KMS-11 (cell line): ENCODE results near the gene DPF3.

Experiments used
- H2AFZ ChIP-seq: fragments of 200-600 bp; sonication (generic); 2 replicates; pipeline ENCODE4 v1.6.1; 2016; ENCODE audit warnings: antibody characterized with exemption, mixed run types, low read depth
- H3K27ac ChIP-seq: fragments of 200-600 bp; sonication (generic); 2 replicates; pipeline ENCODE4 v1.6.1; 2016; ENCODE audit warnings: mild to moderate bottlenecking, mixed run types
- H3K27me3 ChIP-seq: fragments of 200-600 bp; sonication (generic); 2 replicates; pipeline ENCODE4 v1.6.1; 2017; ENCODE audit warnings: mild to moderate bottlenecking, low read depth, mixed run types, moderate library complexity; ENCODE audit not compliant: insufficient read depth
- H3K36me3 ChIP-seq: fragments of 200-600 bp; sonication (generic); 2 replicates; pipeline ENCODE4 v1.6.1; 2017; ENCODE audit warnings: mild to moderate bottlenecking, mixed run types; ENCODE audit not compliant: insufficient read depth
- H3K4me1 ChIP-seq: fragments of 200-600 bp; sonication (generic); 2 replicates; pipeline ENCODE4 v1.6.1; 2016; ENCODE audit warnings: mild to moderate bottlenecking, low read depth, mixed run types; ENCODE audit not compliant: poor library complexity, severe bottlenecking
- H3K4me2 ChIP-seq: fragments of 200-600 bp; sonication (generic); 2 replicates; pipeline ENCODE4 v1.7.0; 2016; ENCODE audit warnings: mild to moderate bottlenecking, mixed run types
- H3K4me3 ChIP-seq: fragments of 200-600 bp; sonication (generic); IDR thresholded peaks from 2 replicates; pipeline ENCODE4 v1.6.1; 2017; ENCODE audit warnings: low read depth, low read length, mixed read lengths; ENCODE audit not compliant: insufficient read depth
- H3K79me2 ChIP-seq: fragments of 200-600 bp; sonication (generic); 2 replicates; pipeline ENCODE4 v1.6.1; 2016; ENCODE audit warnings: low read depth, mixed run types; ENCODE audit not compliant: insufficient read depth
- H3K9ac ChIP-seq: fragments of 200-600 bp; sonication (generic); 2 replicates; pipeline ENCODE4 v1.6.1; 2016; ENCODE audit warnings: mild to moderate bottlenecking, mixed run types
- H4K20me1 ChIP-seq: fragments of 200-600 bp; sonication (generic); 2 replicates; pipeline ENCODE4 v1.6.1; 2016; ENCODE audit warnings: mild to moderate bottlenecking, mixed run types; ENCODE audit not compliant: insufficient read depth
- TF ChIP-seq, protein P1 (sequence below): fragments of 200-600 bp; sonication (generic); conservative IDR thresholded peaks from 2 replicates; pipeline ENCODE4 v1.6.1; 2017; ENCODE audit warnings: low read depth, mild to moderate bottlenecking, antibody characterized with exemption, low read length, moderate library complexity, mixed read lengths

DPF3 gene

GRCh38 chr14:72605921-72606220, 288.0 kb downstream of the DPF3 start:
- H3K4me2 ChIP-seq: no peak overlapping the region
- no peaks in the 10 kb centered on the region for H3K79me2 ChIP-seq
- TF ChIP-seq, protein P1, sequence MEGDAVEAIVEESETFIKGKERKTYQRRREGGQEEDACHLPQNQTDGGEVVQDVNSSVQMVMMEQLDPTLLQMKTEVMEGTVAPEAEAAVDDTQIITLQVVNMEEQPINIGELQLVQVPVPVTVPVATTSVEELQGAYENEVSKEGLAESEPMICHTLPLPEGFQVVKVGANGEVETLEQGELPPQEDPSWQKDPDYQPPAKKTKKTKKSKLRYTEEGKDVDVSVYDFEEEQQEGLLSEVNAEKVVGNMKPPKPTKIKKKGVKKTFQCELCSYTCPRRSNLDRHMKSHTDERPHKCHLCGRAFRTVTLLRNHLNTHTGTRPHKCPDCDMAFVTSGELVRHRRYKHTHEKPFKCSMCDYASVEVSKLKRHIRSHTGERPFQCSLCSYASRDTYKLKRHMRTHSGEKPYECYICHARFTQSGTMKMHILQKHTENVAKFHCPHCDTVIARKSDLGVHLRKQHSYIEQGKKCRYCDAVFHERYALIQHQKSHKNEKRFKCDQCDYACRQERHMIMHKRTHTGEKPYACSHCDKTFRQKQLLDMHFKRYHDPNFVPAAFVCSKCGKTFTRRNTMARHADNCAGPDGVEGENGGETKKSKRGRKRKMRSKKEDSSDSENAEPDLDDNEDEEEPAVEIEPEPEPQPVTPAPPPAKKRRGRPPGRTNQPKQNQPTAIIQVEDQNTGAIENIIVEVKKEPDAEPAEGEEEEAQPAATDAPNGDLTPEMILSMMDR: no peak
- no peak overlapping the region for H2AFZ ChIP-seq
- H3K4me3 ChIP-seq: no peak overlapping the region
- no peaks in the 10 kb centered on the region for H4K20me1 ChIP-seq
- H3K27me3 ChIP-seq: no peaks in the 10 kb centered on the region
- no peak overlapping the region for H3K27ac ChIP-seq
- H3K36me3 ChIP-seq: no peaks in the 10 kb centered on the region
- no peak overlapping the region for H3K9ac ChIP-seq
- H3K4me1 ChIP-seq: no peaks in the 10 kb centered on the region

DNA sequence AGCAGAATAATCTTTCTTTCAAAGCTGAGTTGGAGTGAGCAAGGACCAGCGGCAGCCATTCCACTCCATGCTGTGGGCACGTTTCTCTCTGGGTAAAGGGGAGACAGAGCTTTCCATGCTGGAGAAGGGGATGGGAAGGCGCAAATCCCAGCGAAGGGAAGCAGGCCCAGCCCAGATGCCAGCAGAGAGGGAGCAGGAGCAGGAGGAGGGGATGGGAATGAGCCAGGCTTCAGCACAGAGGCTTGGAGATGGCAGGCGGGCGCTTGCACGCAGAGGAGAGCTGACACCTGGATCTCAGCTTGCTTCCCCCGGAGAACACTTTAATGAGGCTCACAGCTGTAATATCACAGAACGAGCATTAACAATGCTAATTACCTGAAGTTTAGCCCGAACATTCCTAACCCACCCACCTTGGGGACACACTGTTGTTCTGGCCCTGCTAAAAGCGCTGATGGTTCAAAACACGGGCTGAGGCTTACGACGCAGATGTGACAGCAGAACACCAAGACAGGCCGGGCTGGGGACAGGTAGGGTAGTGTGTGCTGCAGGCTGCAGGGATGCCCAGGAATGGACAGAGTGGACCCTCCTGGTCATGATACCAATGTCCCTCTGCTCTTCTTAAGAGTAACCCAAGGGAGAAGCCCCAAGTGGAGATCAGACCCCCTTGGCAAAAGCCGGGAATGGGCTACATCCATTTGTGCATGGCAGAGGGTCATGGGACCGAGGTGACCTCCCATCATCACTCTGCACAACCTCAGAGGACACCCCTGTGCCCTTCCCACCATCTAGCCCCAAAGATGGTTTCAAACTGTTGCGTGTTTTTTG, 288.6 kb downstream of the DPF3 start:
- Histone ChIP-seq H4K20me1 (no peaks in the 10 kb centered on the region), H2AFZ (no peak overlapping the region), H3K27ac (no peak overlapping the region), H3K9ac (no peak overlapping the region), H3K4me2 (no peak overlapping the region), H3K27me3 (no peaks in the 10 kb centered on the region), H3K4me3 (no peak overlapping the region), H3K4me1 (no peaks in the 10 kb centered on the region), H3K36me3 (no peaks in the 10 kb centered on the region), H3K79me2 (no peaks in the 10 kb centered on the region)
- TF ChIP-seq, protein P1: no peak

- TF ChIP-seq, protein P1: no peak
- no peaks in the 10 kb centered on the region for H3K79me2 ChIP-seq
- H3K9ac ChIP-seq: no peak overlapping the region
- no peak overlapping the region for H3K27ac ChIP-seq
- no peak overlapping the region for H2AFZ ChIP-seq
- H3K4me1 ChIP-seq: no peaks in the 10 kb centered on the region
- H3K27me3 ChIP-seq: no peaks in the 10 kb centered on the region
- no peak overlapping the region for H3K4me3 ChIP-seq
- no peaks in the 10 kb centered on the region for H4K20me1 ChIP-seq
- no peaks in the 10 kb centered on the region for H3K36me3 ChIP-seq
- H3K4me2 ChIP-seq: no peak overlapping the region
Measured at GRCh38 chr14:72604133-72604532, 289.8 kb downstream of the DPF3 start.

GRCh38 chr14:72603639-72604038, 290.3 kb downstream of the DPF3 start:
- TF ChIP-seq, protein P1: no peak
- Histone ChIP-seq H3K9ac (no peak overlapping the region), H3K4me1 (no peaks in the 10 kb centered on the region), H4K20me1 (no peaks in the 10 kb centered on the region), H3K27ac (no peak overlapping the region), H3K79me2 (no peaks in the 10 kb centered on the region), H3K36me3 (no peaks in the 10 kb centered on the region), H3K4me2 (no peak overlapping the region), H3K27me3 (no peaks in the 10 kb centered on the region), H3K4me3 (no peak overlapping the region), H2AFZ (no peak overlapping the region)
